Prostate gland (tissue), 2 donors: ENCODE results near the gene ABCC3.

ENCODE experiments used
- CTCF ChIP-seq, 4 experiments: fragments of 200-600 bp in 2 of 4; fragments of 450-650 bp in 2 of 4; sonication (generic) in 2 of 4; IDR thresholded peaks; 1 replicate in 3 of 4; 2 replicates in 1 of 4; pipeline ENCODE4 v1.5.1; 2016 to 2019; ENCODE audit warnings: antibody characterized with exemption in 4 of 4, mild to moderate bottlenecking in 2 of 4, moderate library complexity in 2 of 4
- POLR2A ChIP-seq: fragments of 450-650 bp; IDR thresholded peaks from one replicate; pipeline ENCODE4 v1.6.1; 2016; ENCODE audit warnings: antibody characterized with exemption, mild to moderate bottlenecking
- POLR2AphosphoS5 ChIP-seq: sonication (generic); formaldehyde crosslinking; IDR thresholded peaks from one replicate; pipeline ENCODE4 v1.6.1; 2017; ENCODE audit warnings: antibody characterized with exemption

GRCh38 chr17:50645748-50646682 lies 11.3 kb downstream of the ABCC3 start:
- TF ChIP-seq CTCF (IDR thresholded peaks at IDR 0.05): no peak
- no peak for TF ChIP-seq POLR2A
- TF ChIP-seq POLR2AphosphoS5: no peak
